H1 (cell line): ENCODE measurements around the gene MYO1F. TPM values are rescaled to one million over a fixed set of nuclear protein-coding genes. Genes with fewer than 3 reads are reported as not detected.

Source experiments
- CTCF ChIA-PET: fragments of 300-600 bp; sonication (Branson Sonifier 250); formaldehyde crosslinking; loops from one replicate; lab custom pipeline; 2021; ENCODE audit not compliant: partially characterized antibody; lab: Charles Lee
- POLR2A ChIA-PET: fragments of 300-600 bp; sonication (Branson Sonifier 250); formaldehyde crosslinking; loops from one replicate; lab custom pipeline; 2021; ENCODE audit warnings: inconsistent platforms; ENCODE audit not compliant: partially characterized antibody; lab: Charles Lee
- DNase-seq, 2 experiments: peaks; one replicate each; pipeline versions ENCODE4 v3.0.0 to v3.0.0-alpha.2; 2010 to 2022; ENCODE audit warnings: low spot score in 2 of 2, low read depth in 1 of 2, mixed read lengths in 1 of 2
- FAIRE-seq: peaks from 2 replicates; lab custom pipeline; 2011; peaks lifted over from hg19 to GRCh38; lab: Jason Lieb, UNC
- H2AFZ ChIP-seq: 2 replicates; pipeline ENCODE4 v1.8.1; 2012; ENCODE audit warnings: low read length, inconsistent platforms
- H2AK5ac ChIP-seq: 2 replicates; pipeline ENCODE4 v1.6.1; 2013; ENCODE audit warnings: low read depth, low read length
- H2BK120ac ChIP-seq: replicated peaks from 2 replicates; pipeline ENCODE3; 2013; ENCODE audit warnings: low read depth, low read length, inconsistent platforms
- H2BK12ac ChIP-seq: 2 replicates; pipeline ENCODE4 v1.6.1; 2013; ENCODE audit warnings: low read depth, low read length
- H2BK15ac ChIP-seq: 2 replicates; pipeline ENCODE4 v1.6.1; 2013; ENCODE audit warnings: low read length
- H2BK20ac ChIP-seq: 2 replicates; pipeline ENCODE4 v1.6.1; 2013; ENCODE audit warnings: low read length
- H2BK5ac ChIP-seq: 2 replicates; pipeline ENCODE4 v1.6.1; 2013; ENCODE audit warnings: low read depth, low read length
- H3K14ac ChIP-seq: 2 replicates; pipeline ENCODE4 v1.6.1; 2013; ENCODE audit warnings: inconsistent platforms; ENCODE audit not compliant: insufficient read length
- H3K18ac ChIP-seq: 2 replicates; pipeline ENCODE4 v1.6.1; 2013; ENCODE audit warnings: low read length; ENCODE audit errors: extremely low read depth
- H3K23ac ChIP-seq: 2 replicates; pipeline ENCODE4 v1.6.1; 2013; ENCODE audit warnings: inconsistent platforms; ENCODE audit not compliant: insufficient read length
- H3K23me2 ChIP-seq: 2 replicates; pipeline ENCODE4 v1.6.1; 2013; ENCODE audit warnings: low read depth, low read length
- H3K27ac ChIP-seq: 2 replicates; pipeline ENCODE4 v1.6.1; 2011; ENCODE audit warnings: low read depth, low read length, inconsistent platforms
- H3K27me3 ChIP-seq, 4 experiments: replicated peaks in 1 of 4; 1 replicate in 1 of 4; 2 replicates in 3 of 4; pipeline versions ENCODE4 v1.6.1 to v1.8.1; 2011 to 2013; ENCODE audit warnings: low read length in 3 of 4, mild to moderate bottlenecking in 3 of 4, inconsistent platforms in 2 of 4, mixed read lengths in 2 of 4, moderate library complexity in 1 of 4; ENCODE audit not compliant: control insufficient read depth in 3 of 4, insufficient read depth in 3 of 4; ENCODE audit errors: extremely low read depth in 1 of 4
- H3K36me3 ChIP-seq, 4 experiments: 2 replicates each; pipeline versions ENCODE4 v1.6.1 to v1.8.1; 2011 to 2013; ENCODE audit warnings: mild to moderate bottlenecking in 4 of 4, low read length in 3 of 4, moderate library complexity in 2 of 4, control low read depth in 1 of 4, inconsistent platforms in 1 of 4; ENCODE audit not compliant: insufficient read depth in 4 of 4, control insufficient read depth in 2 of 4
- H3K4ac ChIP-seq: replicated peaks from 2 replicates; pipeline ENCODE3; 2013; ENCODE audit warnings: low read length, low read depth, mixed read lengths, inconsistent platforms; ENCODE audit not compliant: insufficient read length
- H3K4me1 ChIP-seq, 4 experiments: replicated peaks in 1 of 4; 1 replicate in 1 of 4; 2 replicates in 3 of 4; pipeline versions ENCODE4 v1.6.1 to v1.8.1; 2011 to 2013; ENCODE audit warnings: low read length in 3 of 4, inconsistent platforms in 2 of 4, mixed read lengths in 1 of 4; ENCODE audit not compliant: insufficient read depth in 4 of 4, control insufficient read depth in 3 of 4
- H3K4me2 ChIP-seq, 2 experiments: 2 replicates each; pipeline versions ENCODE4 v1.6.1 to v1.8.1; 2011 to 2013; ENCODE audit warnings: low read depth in 2 of 2, low read length in 2 of 2, control low read depth in 1 of 2, inconsistent platforms in 1 of 2, mild to moderate bottlenecking in 1 of 2; ENCODE audit not compliant: insufficient read depth in 1 of 2
- H3K4me3 ChIP-seq, 4 experiments: fragments of 200-600, 300-600 bp in 1 of 4; sonication (generic), shearing (Covaris generic), sonication (Bioruptor Twin) in 1 of 4; 2 replicates each; pipeline versions ENCODE4 v1.5.1 to v1.8.1; 2011 to 2016; ENCODE audit warnings: low read length in 4 of 4, low read depth in 3 of 4, control low read depth in 2 of 4, inconsistent platforms in 2 of 4, mild to moderate bottlenecking in 2 of 4, mixed read lengths in 1 of 4, moderate library complexity in 1 of 4; ENCODE audit not compliant: insufficient read depth in 2 of 4; ENCODE audit errors: extremely low read depth in 1 of 4
- H3K56ac ChIP-seq: replicated peaks from 2 replicates; pipeline ENCODE3; 2013; ENCODE audit warnings: low read depth, mild to moderate bottlenecking, mixed read lengths, low read length, inconsistent platforms; ENCODE audit not compliant: insufficient read length
- H3K79me1 ChIP-seq: 2 replicates; pipeline ENCODE4 v1.6.1; 2013; ENCODE audit warnings: low read depth, low read length, control low read depth
- H3K79me2 ChIP-seq, 2 experiments: 2 replicates each; pipeline versions ENCODE4 v1.6.1 to v1.8.1; 2012 to 2013; ENCODE audit warnings: low read length in 2 of 2, mild to moderate bottlenecking in 2 of 2, inconsistent platforms in 1 of 2; ENCODE audit not compliant: insufficient read depth in 2 of 2, control insufficient read depth in 1 of 2
- H3K9ac ChIP-seq, 4 experiments: replicated peaks in 1 of 4; 1 replicate in 1 of 4; 2 replicates in 3 of 4; pipeline versions ENCODE4 v1.6.1 to v1.8.1; 2011 to 2013; ENCODE audit warnings: low read depth in 3 of 4, low read length in 3 of 4, control low read depth in 2 of 4, mild to moderate bottlenecking in 2 of 4, moderate library complexity in 2 of 4, inconsistent platforms in 1 of 4; ENCODE audit errors: extremely low read depth in 1 of 4
- H3K9me3 ChIP-seq, 2 experiments: 2 replicates each; pipeline versions ENCODE4 v1.6.1 to v1.8.1; 2012 to 2013; ENCODE audit warnings: mild to moderate bottlenecking in 2 of 2, moderate library complexity in 2 of 2, control low read depth in 1 of 2, inconsistent platforms in 1 of 2, low read depth in 1 of 2, low read length in 1 of 2, mixed read lengths in 1 of 2; ENCODE audit not compliant: insufficient read depth in 2 of 2
- H4K20me1 ChIP-seq, 2 experiments: replicated peaks in 1 of 2; 2 replicates each; pipeline versions ENCODE3 to v1.8.1; 2011 to 2013; ENCODE audit warnings: inconsistent platforms in 2 of 2, low read length in 2 of 2, mild to moderate bottlenecking in 1 of 2; ENCODE audit not compliant: insufficient read depth in 2 of 2, control insufficient read depth in 1 of 2
- H4K5ac ChIP-seq: 2 replicates; pipeline ENCODE4 v1.6.1; 2013; ENCODE audit warnings: low read length, low read depth, mixed read lengths, inconsistent platforms; ENCODE audit not compliant: insufficient read length
- H4K8ac ChIP-seq: 2 replicates; pipeline ENCODE4 v1.8.0; 2013; ENCODE audit warnings: mild to moderate bottlenecking, moderate library complexity, low read length, inconsistent platforms; ENCODE audit not compliant: insufficient read depth; ENCODE audit errors: extremely low read depth
- H4K91ac ChIP-seq: replicated peaks from 2 replicates; pipeline ENCODE3; 2013; ENCODE audit warnings: low read length, mixed read lengths, inconsistent platforms; ENCODE audit not compliant: insufficient read length
- CBX8 ChIP-seq: fragments of 300-800, 300-1000 bp; sonication (generic); IDR thresholded peaks from 2 replicates; pipeline ENCODE4 v1.7.1; 2016; ENCODE audit warnings: low read depth, low read length, borderline replicate concordance
- NANOG ChIP-seq: IDR thresholded peaks from 2 replicates; pipeline ENCODE4 v1.6.1; 2011; ENCODE audit warnings: low read length, low read depth, mild to moderate bottlenecking, inconsistent platforms; ENCODE audit not compliant: insufficient read depth, poor library complexity, severe bottlenecking
- WGBS, 2 experiments: shearing (Covaris generic) in 1 of 2; methylation state at CpG; one replicate each; pipeline versions ENCODE4 v1.1.6 to v1.1.7; 2013 to 2015; ENCODE audit warnings: low lambda C conversion rate in 2 of 2, mixed read lengths in 2 of 2, inconsistent platforms in 1 of 2, low coverage in 1 of 2, missing lambda C conversion rate in 1 of 2; ENCODE audit not compliant: insufficient replicate concordance in 2 of 2, insufficient coverage in 1 of 2, insufficient read length in 1 of 2; ENCODE audit errors: extremely low coverage in 1 of 2, missing lambda C conversion rate in 1 of 2; 5-methylcytosine and 5-hydroxymethylcytosine counted together
- polyA plus RNA-seq, 7 experiments: library from polyadenylated mRNA; depleted of rRNA in 3 of 7; stranded (reverse) in 5 of 7; unstranded in 2 of 7; fragments of >200 nt in 5 of 7; fragments of 200-250 nt in 2 of 7; gene quantifications; 1 replicate in 5 of 7; 2 replicates in 1 of 7; 4 replicates in 1 of 7; pipeline versions ENCODE4 v1.2.1 to v1.2.3, GENCODE V29; 2011 to 2013; ENCODE audit warnings: missing spikeins in 2 of 7, mixed read lengths in 2 of 7
- total RNA-seq: library from RNA; stranded (reverse); fragmentation: NEBNext Ultra II Directional; extraction: Animal tissue kit (Norgen Biotek cat#: 25700); gene quantifications from 2 replicates; pipeline ENCODE4 v1.2.1, GENCODE V29; 2021

The MYO1F gene
- total and polyA plus RNA-seq, 2 of the 8 experiments (the other 6 are each of a cell fraction or from before 2014, with no cell fraction given), result 1.4 to 4.6 TPM

- no peak for FAIRE-seq
- H4K20me1 ChIP-seq, result peaks cover 29 to 50% of the 10 kb centered on the region in 2 experiments
- no peak overlapping the region for H4K91ac ChIP-seq
- H2BK5ac ChIP-seq, result peak overlapping the region; percentile 83
- DNase-seq, result no peak
- H3K79me1 ChIP-seq, result peaks cover 30% of the 10 kb centered on the region
- H3K56ac ChIP-seq, result no peak overlapping the region
- no peak overlapping the region for H2AFZ ChIP-seq
- H3K4me2 ChIP-seq, result no peak overlapping the region
- no peak overlapping the region for H3K23ac ChIP-seq
- no peaks in the 10 kb centered on the region; a peak in 1 of 7 replicates for H3K4me1 ChIP-seq
- no peak overlapping the region for H2BK12ac ChIP-seq
- peak overlapping the region; percentile 60; the same call in 1 of the 2 replicates for H3K27ac ChIP-seq
- peak overlapping the region; percentile 28; the same call in 1 of the 2 replicates for H4K8ac ChIP-seq
- H3K18ac ChIP-seq, result no peak overlapping the region
- H3K27me3 ChIP-seq, result no peaks in the 10 kb centered on the region
- no peak overlapping the region for H3K4me3 ChIP-seq
- H3K4ac ChIP-seq, result no peak overlapping the region
- peaks cover 26 to 76% (median 43%) of the 10 kb centered on the region in 4 experiments for H3K36me3 ChIP-seq
- H2BK15ac ChIP-seq, result no peak overlapping the region
- H2BK120ac ChIP-seq, result no peak overlapping the region
- no peaks in the 10 kb centered on the region for H3K9me3 ChIP-seq
- H3K9ac ChIP-seq, result no peak overlapping the region
- TF ChIP-seq CBX8 (no peak), NANOG (no peak)
- H2AK5ac ChIP-seq, result no peak overlapping the region
- ChIA-PET CTCF (interaction anchor here (0.8 to 2.3 kb wide), 6 partner anchors 24 to 105 kb away, joined by 3 to 5 read pairs (median 4); partner anchors contain the start of gene ZNF414), POLR2A (interaction anchor here (1.1 to 6.4 kb wide), 4 partner anchors 8 to 35 kb away, joined by 3 to 54 read pairs (median 6); partner anchors contain the start of gene HNRNPM)
- 91% methylated on average over 11 of the region's 11 CpGs; no CpG with 5 or more reads in 1 of the 2 experiments for WGBS, 2 experiments
- no peak overlapping the region for H4K5ac ChIP-seq
- H3K23me2 ChIP-seq, result no peaks in the 10 kb centered on the region; the same call in 1 of the 2 replicates
- peaks cover 9 to 73% of the 10 kb centered on the region in 2 experiments; a peak in 3 of 4 replicates for H3K79me2 ChIP-seq
- H2BK20ac ChIP-seq, result no peak overlapping the region
- no peak overlapping the region for H3K14ac ChIP-seq
Measured at GRCh38 chr19:8481201-8481600, 96.0 kb downstream of the MYO1F start.
